ENCODE data around the gene DMPK. TPM values are rescaled to one million over a fixed set of nuclear protein-coding genes. Genes with fewer than 3 reads are reported as not detected.

Gene DMPK
- total RNA-seq, 1 experiment from 2014 or later: 22.4 TPM

DNA sequence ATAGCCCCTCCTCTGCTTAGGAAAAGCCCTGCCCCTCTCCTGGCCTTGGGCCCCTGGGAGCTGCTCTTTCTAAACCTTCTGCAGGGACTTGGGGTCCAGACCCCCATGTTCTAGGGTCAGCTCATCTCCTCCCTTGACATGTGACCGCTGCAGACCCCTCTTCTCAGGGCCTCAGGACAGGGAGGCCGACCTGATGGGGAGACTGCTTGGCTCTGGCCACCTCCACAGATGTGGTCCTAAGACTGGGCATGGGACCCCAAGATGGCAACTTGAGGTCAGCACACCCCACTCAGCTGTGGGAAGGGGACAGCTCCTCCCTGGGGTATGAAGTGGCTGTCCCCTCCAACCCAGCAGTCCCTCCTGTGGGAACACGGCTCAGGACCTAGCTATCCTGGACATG lies 9.4 kb downstream of the DMPK start:
- DNase-seq (ENCODE audit: low spot score): no peak
- in situ Hi-C loops (cut with HindIII; ENCODE audit: low sequenced_read_pairs): no loop called here

DNA sequence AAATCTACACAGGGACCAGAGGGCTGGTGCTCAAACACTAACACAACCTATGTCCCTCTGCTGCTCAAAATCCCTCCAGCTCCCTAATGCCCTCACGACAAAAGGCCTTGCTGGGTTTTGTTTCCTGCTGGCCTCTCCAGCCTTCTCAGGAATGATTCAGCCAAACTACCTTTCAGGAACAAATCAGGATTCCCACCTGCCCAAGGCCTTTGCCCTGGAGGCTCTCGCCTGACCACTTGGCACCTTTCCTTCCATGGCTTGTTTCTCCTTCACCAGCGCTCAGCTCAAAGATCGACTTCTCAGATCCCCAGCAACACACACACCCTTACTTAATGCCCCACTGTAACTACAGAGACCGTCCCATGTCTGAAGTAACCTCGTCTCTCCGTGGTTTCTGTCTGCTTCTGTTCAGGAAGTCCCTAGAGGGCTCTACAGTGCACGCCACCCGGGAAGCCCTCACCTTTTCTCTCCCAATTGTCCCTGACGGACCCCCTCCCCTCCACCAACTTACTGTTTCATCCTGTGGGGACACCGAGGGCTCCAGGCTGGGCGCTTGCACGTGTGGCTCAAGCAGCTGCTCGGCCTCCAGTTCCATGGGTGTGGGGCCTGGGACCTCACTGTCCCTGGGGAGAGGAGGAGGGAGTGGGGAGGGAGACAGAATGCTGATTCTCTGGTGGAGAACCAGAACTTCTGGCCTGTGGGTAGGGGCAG lies 10.0 kb downstream of the DMPK start:
- no peak for DNase-seq (ENCODE audit: low spot score)
- in situ Hi-C loops (cut with HindIII; ENCODE audit: low sequenced_read_pairs): no loop called here

- no peak for DNase-seq (ENCODE audit: low spot score)
- in situ Hi-C loops (cut with HindIII; ENCODE audit: low sequenced_read_pairs): no loop called here
Measured at GRCh38 chr19:45771311-45771933, 10.9 kb downstream of the DMPK start.

DNA sequence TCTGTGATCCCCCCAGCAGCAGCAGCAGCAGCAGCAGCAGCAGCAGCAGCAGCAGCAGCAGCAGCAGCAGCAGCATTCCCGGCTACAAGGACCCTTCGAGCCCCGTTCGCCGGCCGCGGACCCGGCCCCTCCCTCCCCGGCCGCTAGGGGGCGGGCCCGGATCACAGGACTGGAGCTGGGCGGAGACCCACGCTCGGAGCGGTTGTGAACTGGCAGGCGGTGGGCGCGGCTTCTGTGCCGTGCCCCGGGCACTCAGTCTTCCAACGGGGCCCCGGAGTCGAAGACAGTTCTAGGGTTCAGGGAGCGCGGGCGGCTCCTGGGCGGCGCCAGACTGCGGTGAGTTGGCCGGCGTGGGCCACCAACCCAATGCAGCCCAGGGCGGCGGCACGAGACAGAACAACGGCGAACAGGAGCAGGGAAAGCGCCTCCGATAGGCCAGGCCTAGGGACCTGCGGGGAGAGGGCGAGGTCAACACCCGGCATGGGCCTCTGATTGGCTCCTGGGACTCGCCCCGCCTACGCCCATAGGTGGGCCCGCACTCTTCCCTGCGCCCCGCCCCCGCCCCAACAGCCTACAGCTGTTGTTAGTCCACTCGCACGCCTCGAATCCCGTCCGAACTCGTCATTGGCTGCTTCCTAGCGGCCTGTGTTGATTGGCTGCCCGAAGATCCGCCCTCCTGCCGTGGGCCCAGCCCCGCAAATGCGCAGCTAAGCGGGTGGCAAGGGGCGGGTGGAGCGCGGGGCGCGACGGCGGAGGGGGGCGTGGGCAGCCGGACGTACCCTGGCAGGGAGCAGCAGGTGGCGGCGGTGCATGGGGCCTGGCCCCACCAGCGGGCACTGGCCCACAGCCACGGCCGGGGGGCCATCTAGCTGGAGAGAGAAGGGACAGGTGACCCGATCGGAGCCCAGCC lies 11.8 kb downstream of the DMPK start:
- in situ Hi-C loops (cut with HindIII; ENCODE audit: low sequenced_read_pairs): no loop called here
- peak; percentile 83 for DNase-seq (ENCODE audit: low spot score)

GRCh38 chr19:45769821-45770191 lies 12.5 kb downstream of the DMPK start:
- in situ Hi-C loops (cut with HindIII; ENCODE audit: low sequenced_read_pairs): no loop called here
- peak; percentile 39 for DNase-seq (ENCODE audit: low spot score)

DNA sequence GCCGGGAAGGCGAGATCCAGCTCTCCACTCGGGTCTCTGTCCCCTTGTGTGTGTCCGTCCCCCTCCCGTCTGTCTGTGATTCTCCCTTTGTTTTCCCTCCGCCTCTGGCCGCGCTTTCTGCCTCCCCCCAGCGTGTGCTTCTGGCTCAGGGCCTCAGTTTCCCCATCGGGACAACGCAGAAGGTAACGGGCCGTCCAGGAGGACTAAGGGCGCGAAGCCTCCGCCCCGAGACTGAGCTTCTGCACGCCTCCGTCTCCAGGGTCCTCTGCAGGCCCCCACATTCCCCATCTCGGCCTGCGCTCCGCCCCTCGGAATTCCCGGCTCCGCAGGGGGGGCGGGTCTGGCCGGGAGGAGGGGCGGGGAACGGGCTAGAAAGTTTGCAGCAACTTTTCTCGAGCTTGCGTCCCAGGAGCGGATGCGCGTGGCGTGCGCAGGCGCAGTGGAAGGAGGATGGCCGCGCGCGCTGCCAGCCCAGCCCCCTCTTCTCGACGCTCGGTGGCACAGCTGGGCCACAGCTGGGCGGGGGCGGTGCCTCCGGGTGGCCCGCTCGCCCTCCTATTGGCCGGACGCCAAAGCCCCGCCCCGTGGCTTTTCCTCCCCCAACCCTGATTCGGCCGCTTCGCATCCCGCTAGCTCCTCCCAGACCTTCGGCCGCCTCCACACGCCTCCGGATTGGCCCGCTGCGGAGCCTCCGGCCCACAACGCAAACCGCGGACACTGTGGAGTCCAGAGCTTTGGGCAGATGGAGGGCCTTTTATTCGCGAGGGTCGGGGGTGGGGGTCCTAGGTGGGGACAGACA lies 13.1 kb downstream of the DMPK start, which contains the start of gene SIX5:
SIX5 (minus strand) TSS at position 269 of the 799 bp plus-strand sequence. CDS start 408 bp downstream, outside the sequence.
- peak; percentile 76 for DNase-seq (ENCODE audit: low spot score)
- in situ Hi-C loops (cut with HindIII; ENCODE audit: low sequenced_read_pairs): no loop called here

- no peak for DNase-seq (ENCODE audit: low spot score)
- in situ Hi-C loops (cut with HindIII; ENCODE audit: low sequenced_read_pairs): no loop called here
Measured at GRCh38 chr19:45768655-45768983, 13.7 kb downstream of the DMPK start.

- peak; percentile 45 for DNase-seq (ENCODE audit: low spot score)
- in situ Hi-C loops (cut with HindIII; ENCODE audit: low sequenced_read_pairs): no loop called here
Measured at GRCh38 chr19:45767881-45768654, 14.2 kb downstream of the DMPK start.

GRCh38 chr19:45767410-45767880 lies 14.8 kb downstream of the DMPK start:
- in situ Hi-C loops (cut with HindIII; ENCODE audit: low sequenced_read_pairs): no loop called here
- peak; percentile 34 for DNase-seq (ENCODE audit: low spot score)

DNA sequence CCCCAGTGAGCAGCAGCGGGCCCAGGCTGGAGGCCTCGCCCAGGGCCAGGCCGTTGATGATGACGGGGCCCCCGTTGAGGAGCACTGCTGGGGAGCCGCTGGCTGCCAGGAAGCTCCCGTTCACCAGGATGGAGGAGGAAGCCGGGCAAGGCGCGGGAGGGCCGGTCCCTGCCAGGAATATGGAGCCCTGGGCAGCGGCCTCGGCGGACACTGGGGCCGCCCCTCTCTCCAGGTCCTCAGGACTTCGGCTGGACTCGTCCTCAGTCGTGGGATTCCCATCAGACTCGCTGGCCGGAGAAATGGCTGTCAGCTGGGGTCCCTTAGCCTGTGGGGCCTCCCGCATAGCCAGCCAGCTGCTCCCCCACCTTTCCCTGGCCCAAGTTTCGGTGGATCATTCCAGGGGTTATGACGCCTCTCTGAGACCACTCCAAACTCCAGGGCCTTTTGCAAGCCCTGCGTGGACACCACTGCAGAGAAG lies 15.4 kb downstream of the DMPK start:
- DNase-seq (ENCODE audit: low spot score): no peak

DNA sequence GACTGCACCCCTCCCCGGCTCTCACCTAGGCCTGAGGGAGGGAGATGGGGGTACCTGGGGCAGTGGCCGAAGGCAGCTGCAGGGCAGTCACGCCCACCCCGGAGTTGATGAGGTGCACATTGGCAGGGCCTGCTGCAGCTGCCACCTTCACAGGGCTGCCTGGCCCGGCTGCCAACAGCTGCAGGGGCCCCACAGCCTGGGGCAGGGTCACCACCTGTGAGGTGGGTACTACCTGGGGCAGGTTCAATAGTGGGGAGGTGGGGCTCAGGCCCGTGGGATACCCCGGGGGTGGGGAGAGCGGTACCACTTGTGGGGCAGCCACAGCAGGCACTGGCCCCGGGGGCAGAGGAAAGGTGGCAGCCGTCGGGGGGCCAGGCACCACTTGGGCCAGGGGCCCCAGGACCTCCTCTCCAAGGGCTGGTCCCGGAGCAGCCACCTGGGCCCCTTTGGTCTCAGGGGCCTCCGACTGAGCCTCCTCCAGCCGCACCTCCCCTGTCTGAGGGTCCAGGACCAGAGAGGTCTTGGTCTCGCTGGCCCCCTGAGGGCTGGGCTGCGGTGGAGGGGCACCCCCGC lies 15.9 kb downstream of the DMPK start:
- DNase-seq (ENCODE audit: low spot score): no peak
- in situ Hi-C loops (cut with HindIII; ENCODE audit: low sequenced_read_pairs): no loop called here

More for the DNA sequence above, 15.4 kb downstream of the DMPK start:
- in situ Hi-C loops (cut with HindIII; ENCODE audit: low sequenced_read_pairs): no loop called here

GRCh38 chr19:45765702-45766295 lies 16.5 kb downstream of the DMPK start:
- DNase-seq (ENCODE audit: low spot score): no peak
- in situ Hi-C loops (cut with HindIII; ENCODE audit: low sequenced_read_pairs): no loop called here

DNA sequence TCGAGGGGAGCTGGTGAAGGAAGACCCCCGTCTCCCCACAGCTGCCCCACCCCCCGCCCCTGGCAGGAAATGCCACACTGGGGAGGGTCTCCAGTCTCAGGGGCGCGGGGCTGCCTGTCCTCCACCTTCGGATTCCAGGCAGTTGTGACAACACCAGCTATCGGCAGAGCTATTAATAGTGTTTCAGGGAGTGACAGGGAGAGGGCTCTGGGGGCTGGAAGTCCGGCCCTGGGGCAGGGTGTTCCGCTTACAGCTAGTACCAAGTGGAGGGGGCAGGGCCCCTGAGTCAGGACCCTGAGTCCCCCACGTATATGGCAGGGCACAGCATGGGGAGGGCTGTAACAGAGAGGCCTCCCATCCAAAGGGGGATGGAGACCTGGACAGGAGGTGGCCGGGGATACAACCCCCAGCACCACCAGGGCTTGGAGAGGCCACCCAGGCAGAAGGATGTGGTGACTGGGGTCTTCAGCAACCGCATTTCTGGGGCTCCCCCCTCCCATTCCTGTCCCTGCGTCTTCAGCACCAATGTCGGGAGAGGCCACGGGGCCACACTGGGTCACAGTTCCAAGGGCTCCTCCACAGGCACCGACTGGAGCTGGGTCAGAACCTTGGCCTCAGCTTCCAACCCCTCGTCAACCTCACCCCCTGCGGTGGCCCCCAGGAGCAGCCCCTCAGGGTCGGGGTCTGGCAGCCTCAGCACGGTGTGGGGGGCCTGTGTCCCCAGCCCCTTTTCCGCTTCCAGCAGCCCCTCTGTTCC lies 17.2 kb downstream of the DMPK start:
- in situ Hi-C loops (cut with HindIII; ENCODE audit: low sequenced_read_pairs): no loop called here
- DNase-seq (ENCODE audit: low spot score): no peak

- no peak for DNase-seq (ENCODE audit: low spot score)
- in situ Hi-C loops (cut with HindIII; ENCODE audit: low sequenced_read_pairs): no loop called here
Measured at GRCh38 chr19:45764475-45764874, 17.8 kb downstream of the DMPK start.

DNA sequence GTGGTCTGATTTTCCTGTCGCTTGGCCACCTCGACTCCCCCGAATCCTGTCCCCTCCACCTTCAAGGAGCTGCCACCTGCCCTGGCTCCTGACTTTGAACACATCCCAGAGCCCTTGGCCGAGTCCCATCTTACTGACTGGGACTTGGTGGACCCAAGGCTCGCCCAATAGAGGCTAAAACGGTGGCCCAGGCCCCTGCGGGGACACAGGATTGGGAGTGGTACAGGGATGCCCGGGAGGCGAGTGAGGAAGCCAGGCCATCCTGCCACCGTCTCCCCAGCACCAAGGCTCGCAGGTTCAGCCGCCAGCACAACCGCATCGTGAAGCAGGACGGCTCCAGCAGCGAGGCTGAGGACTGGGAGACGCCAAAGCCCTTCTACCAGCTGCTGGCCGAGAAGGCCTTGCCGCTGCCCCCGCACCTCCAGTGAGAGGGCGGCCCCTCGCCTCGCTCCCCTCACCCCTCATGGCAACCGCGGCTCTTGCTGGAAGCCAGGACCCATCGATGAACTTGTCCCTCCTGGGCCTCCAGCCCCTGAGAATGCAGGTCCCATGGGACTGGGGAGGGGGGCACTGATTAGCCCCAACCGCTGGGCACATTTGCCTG lies 18.5 kb downstream of the DMPK start:
- in situ Hi-C loops (cut with HindIII; ENCODE audit: low sequenced_read_pairs): no loop called here
- DNase-seq (ENCODE audit: low spot score): no peak

DNA sequence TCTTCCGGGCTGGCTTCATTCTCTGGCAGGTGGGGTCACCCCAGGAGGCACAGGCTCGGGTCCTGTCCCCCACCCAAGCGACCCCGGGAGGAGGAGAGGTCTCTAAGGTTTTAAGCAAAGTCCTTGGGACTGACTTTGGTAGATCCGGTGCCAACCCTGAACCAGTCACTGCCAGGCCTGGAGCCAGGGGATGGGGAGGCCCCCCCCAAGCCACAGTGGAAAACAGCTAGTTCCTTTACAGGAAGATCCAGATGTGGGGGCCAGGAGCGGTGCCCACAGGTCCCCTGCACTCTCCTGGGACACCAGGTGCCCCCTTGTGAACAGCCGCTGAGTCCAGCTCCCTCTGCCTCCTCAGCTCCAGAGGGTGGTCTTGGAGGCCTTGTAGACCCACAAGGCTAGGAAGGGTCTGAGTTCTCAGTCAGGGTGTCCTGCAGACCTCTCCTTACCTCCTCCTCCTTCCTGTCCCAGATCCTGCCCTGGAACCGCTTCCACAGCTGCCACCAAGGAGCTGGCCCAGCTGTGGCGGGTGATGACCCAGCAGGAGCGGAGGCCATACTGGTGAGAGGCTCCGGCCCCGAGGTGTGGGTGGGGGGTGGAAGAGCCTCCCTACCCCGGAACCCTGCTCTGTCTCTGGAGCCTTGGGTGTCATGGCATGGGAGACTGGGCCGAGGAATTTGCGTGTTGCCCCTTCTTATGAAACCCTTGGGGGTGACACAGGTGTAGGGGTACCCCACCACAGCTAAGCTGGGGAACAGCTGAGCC lies 19.2 kb downstream of the DMPK start:
- in situ Hi-C loops (cut with HindIII; ENCODE audit: low sequenced_read_pairs): no loop called here
- no peak for DNase-seq (ENCODE audit: low spot score)
